ENCODE measurements around the gene GLI1.
A peak's percentile ranks its signal among the peaks of the same experiment; 100 is the strongest.

Gene GLI1

GRCh38 chr12:57460841-57461275, 1.3 kb downstream of the GLI1 start:
- DNase-seq: peak in 2 of 56 donors; percentile 10 to 18

- peak in 14 of 56 donors; percentile 7 to 48 (median 26) for DNase-seq
Measured at GRCh38 chr12:57461276-57461916, 1.8 kb downstream of the GLI1 start.

- DNase-seq: peak in 1 of 56 donors; percentile 49
Measured at GRCh38 chr12:57461917-57462250, 2.3 kb downstream of the GLI1 start.

GRCh38 chr12:57462251-57462911, 2.8 kb downstream of the GLI1 start:
- DNase-seq: peak in 52 of 56 donors; percentile 10 to 81 (median 48)

GRCh38 chr12:57462912-57463253, 3.3 kb downstream of the GLI1 start:
- peak in 1 of 56 donors; percentile 31 for DNase-seq

- DNase-seq: no peak
Measured at GRCh38 chr12:57464569-57464968, 5.0 kb downstream of the GLI1 start.

- no peak for DNase-seq
Measured at GRCh38 chr12:57465030-57465746, 5.6 kb downstream of the GLI1 start.

- no peak for DNase-seq
Measured at GRCh38 chr12:57465747-57466505, 6.3 kb downstream of the GLI1 start.

GRCh38 chr12:57467212-57467874, 7.8 kb downstream of the GLI1 start:
- DNase-seq: no peak

GRCh38 chr12:57467915-57468314, 8.3 kb downstream of the GLI1 start:
- DNase-seq: no peak

GRCh38 chr12:57469296-57470164, 9.9 kb downstream of the GLI1 start:
- DNase-seq: no peak

- DNase-seq: no peak
Measured at GRCh38 chr12:57470286-57470969, 10.8 kb downstream of the GLI1 start.

- DNase-seq: no peak
Measured at GRCh38 chr12:57470970-57471656, 11.5 kb downstream of the GLI1 start.

- DNase-seq: no peak
Measured at GRCh38 chr12:57471661-57472060, 12.1 kb downstream of the GLI1 start.

- DNase-seq: no peak
Measured at GRCh38 chr12:57472391-57472790, 12.8 kb downstream of the GLI1 start.

- no peak for DNase-seq
Measured at GRCh38 chr12:57473392-57473791, 13.8 kb downstream of the GLI1 start.

- DNase-seq: no peak
Measured at GRCh38 chr12:57473886-57474285, 14.3 kb downstream of the GLI1 start.

GRCh38 chr12:57474430-57474829, 14.8 kb downstream of the GLI1 start:
- DNase-seq: no peak

- DNase-seq: no peak
Measured at GRCh38 chr12:57474862-57475261, 15.3 kb downstream of the GLI1 start.
